Inferior parietal cortex (tissue), 1 donor: ENCODE measurements around the gene MBNL3.
"Not testable (repeated sequence)": the region's sequence is repeated elsewhere in the genome, so short reads cannot be mapped to it uniquely, and the experiment has no call there.

Source experiments
- DNase-seq: peaks from one replicate; pipeline ENCODE4 v3.0.0-alpha.2; 2016; ENCODE audit errors: extremely low spot score

MBNL3 gene

GRCh38 chrX:132369617-132370326 is 119.1 kb downstream of the MBNL3 start:
- no peak for DNase-seq

DNA sequence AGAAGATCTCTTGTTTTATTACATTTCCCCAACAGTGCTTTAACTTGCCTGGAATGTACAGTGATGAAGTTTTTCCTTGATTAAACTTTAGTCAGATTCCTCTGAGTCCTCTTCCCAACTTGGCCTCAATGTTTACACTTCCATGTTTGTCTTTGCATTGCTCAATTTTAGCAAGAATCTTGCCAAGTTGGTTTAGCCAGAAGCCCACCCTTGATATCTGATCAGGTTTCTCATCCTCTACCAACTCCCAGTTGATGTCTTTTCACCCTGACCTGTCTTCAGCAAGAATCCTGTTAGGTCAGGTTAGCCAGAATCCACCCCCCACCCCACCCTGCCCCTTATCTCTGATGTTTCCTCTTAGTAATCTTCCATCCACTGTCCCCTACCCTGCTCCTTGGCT is 120.9 kb downstream of the MBNL3 start:
- DNase-seq, result no peak

DNA sequence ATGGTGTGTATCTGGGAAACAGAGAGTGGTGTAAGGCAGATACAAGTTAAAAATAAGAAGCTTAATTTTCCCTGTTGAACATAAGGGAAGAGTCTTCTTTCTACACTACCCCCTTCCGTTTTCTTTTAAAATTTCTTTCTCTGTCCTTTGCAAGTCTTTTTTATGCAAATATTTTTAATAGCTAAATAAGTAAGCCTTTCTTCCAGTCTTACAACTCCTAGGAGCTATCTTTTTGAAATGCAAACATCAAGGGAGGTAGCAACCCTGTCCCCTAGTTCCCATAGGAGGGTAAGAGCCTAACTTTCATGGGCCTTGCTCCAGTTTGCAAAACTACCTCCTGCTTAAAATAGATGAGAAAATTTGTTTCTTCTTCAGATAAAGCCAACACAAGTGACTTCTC is 121.5 kb downstream of the MBNL3 start:
- DNase-seq, result no peak

GRCh38 chrX:132365490-132365889 is 123.3 kb downstream of the MBNL3 start:
- DNase-seq, result no peak

DNA sequence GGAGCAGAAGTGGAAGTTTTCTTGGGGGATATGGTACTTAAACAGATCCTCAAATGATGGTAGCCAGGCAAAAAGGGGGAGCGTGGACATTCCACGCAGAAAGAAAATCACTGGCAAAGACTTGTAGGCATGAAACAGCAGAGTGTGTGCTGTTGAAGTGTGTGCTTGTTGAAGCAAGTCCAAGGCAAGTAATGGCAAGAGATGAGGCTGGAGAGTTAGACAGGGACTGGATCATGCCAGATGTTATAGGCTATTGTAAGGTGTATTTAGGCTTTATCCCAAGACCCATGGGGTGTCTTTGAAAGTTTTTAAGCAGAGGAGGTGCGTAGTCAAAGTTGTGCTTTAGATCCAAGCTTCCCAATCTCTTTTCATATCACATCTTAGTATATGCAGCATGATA is 124.5 kb downstream of the MBNL3 start:
- DNase-seq, result no peak

DNA sequence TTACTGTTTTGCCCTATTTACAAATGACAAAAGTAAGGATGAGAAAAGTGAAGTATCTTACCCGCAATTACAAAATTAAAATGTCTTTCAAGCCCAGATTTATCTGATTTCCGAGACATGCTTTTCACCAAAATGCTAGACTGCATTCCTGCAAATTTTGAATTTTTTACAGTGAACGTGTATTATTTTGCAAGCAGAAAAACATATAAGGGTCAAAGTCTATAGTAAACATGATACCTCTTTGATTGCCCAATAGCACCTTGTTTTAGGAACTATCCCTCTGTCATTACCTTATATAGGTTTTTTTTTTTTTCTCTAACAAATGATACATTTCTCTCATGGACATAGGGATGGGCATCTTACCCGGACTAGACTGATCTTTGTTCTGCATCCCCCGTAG is 135.4 kb downstream of the MBNL3 start:
- no peak for DNase-seq

- no peak for DNase-seq
These were observed 152.7 kb downstream of the MBNL3 start for GRCh38 chrX:132336172-132336571.

- no peak for DNase-seq
These were observed 155.5 kb downstream of the MBNL3 start for GRCh38 chrX:132333351-132333750.

DNA sequence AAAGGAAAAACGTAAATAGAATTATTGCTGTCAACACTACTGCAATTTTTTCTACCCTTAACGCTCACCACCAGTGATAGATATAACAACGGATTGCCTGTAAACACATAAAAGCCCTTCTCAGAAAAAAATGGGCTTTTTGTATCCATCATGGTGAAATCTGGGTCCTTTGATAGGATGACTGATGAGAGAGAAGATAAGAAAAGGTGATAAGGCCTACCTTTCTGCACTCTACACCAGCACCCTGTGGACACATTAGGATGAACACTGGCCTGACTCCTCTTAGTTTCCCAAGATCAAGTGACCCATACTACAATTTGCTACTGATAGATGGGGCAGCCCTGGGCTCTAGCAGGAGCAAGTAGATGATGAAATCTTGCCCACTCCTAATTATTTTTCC is 157.3 kb downstream of the MBNL3 start:
- DNase-seq, result no peak

- no peak for DNase-seq
These were observed 157.8 kb downstream of the MBNL3 start for GRCh38 chrX:132331000-132331399.

GRCh38 chrX:132330156-132330729 is 158.6 kb downstream of the MBNL3 start:
- no peak for DNase-seq

GRCh38 chrX:132326960-132327359 is 161.9 kb downstream of the MBNL3 start:
- not testable (repeated sequence) for DNase-seq
